Endothelial cell of umbilical vein (primary cell): ENCODE results near the gene OPCML. TPM values are rescaled to one million over a fixed set of nuclear protein-coding genes. Genes with fewer than 3 reads are reported as not detected.

Experiments
- BruUV-seq: library from RNA; stranded (reverse); fragments of 400-500 nt; replicated peaks from 2 replicates; lab custom pipeline; 2021; lab: Mats Ljungman, UMichigan
- CTCF ChIA-PET: fragments of 300-600, 350-600 bp; sonication (Branson Sonifier 250); formaldehyde crosslinking; loops from one replicate; lab custom pipeline; 2021; ENCODE audit warnings: antibody characterized with exemption, inconsistent platforms; lab: Charles Lee
- POLR2A ChIA-PET: fragments of 300-600, 350-600 bp; sonication (Branson Sonifier 250); formaldehyde crosslinking; loops from one replicate; lab custom pipeline; 2021; ENCODE audit warnings: antibody characterized with exemption, inconsistent platforms; lab: Charles Lee
- DNase-seq: peaks from one replicate; pipeline ENCODE4 v3.0.0-alpha.2; 2011; ENCODE audit warnings: low read depth, low spot score
- FAIRE-seq: peaks from 2 replicates; lab custom pipeline; 2011; peaks lifted over from hg19 to GRCh38; lab: Jason Lieb, UNC
- H2AFZ ChIP-seq: 2 replicates; pipeline ENCODE4 v1.6.0; 2012; ENCODE audit warnings: low read depth, low read length, control low read depth, inconsistent platforms
- H3K27ac ChIP-seq: 2 replicates; pipeline ENCODE4 v1.5.1; 2011; ENCODE audit warnings: low read depth, mild to moderate bottlenecking, control low read depth, low read length, moderate library complexity; ENCODE audit not compliant: insufficient read depth
- H3K27me3 ChIP-seq, 2 experiments: 2 replicates each; pipeline versions ENCODE4 v1.6.0 to v1.6.1; 2011; ENCODE audit warnings: low read length in 2 of 2, mixed read lengths in 1 of 2; ENCODE audit not compliant: control insufficient read depth in 2 of 2, insufficient read depth in 2 of 2
- H3K36me3 ChIP-seq, 2 experiments: 2 replicates in 1 of 2; 3 replicates in 1 of 2; pipeline ENCODE4 v1.5.1; 2011; ENCODE audit warnings: low read length in 2 of 2, mild to moderate bottlenecking in 1 of 2, moderate library complexity in 1 of 2; ENCODE audit not compliant: control insufficient read depth in 2 of 2, insufficient read depth in 2 of 2; ENCODE audit errors: extremely low read depth in 1 of 2
- H3K4me1 ChIP-seq: 3 replicates; pipeline ENCODE4 v1.5.1; 2011; ENCODE audit warnings: mild to moderate bottlenecking, low read length; ENCODE audit not compliant: control insufficient read depth, insufficient read depth; ENCODE audit errors: extremely low read depth
- H3K4me2 ChIP-seq: 2 replicates; pipeline ENCODE4 v1.6.1; 2011; ENCODE audit warnings: low read length, control low read depth, mixed read lengths; ENCODE audit not compliant: insufficient read depth
- H3K4me3 ChIP-seq, 3 experiments: fragments of 200-600 bp in 1 of 3; sonication (generic), shearing (Covaris generic) in 1 of 3; replicated peaks in 1 of 3; 2 replicates each; pipeline ENCODE4 v1.5.1; 2011 to 2016; ENCODE audit warnings: control low read depth in 3 of 3, low read length in 3 of 3, mild to moderate bottlenecking in 2 of 3, inconsistent platforms in 1 of 3, low read depth in 1 of 3, moderate library complexity in 1 of 3; ENCODE audit not compliant: insufficient read depth in 1 of 3
- H3K79me2 ChIP-seq: 2 replicates; pipeline ENCODE4 v1.6.0; 2012; ENCODE audit warnings: low read length, inconsistent platforms; ENCODE audit not compliant: control insufficient read depth, insufficient read depth
- H3K9ac ChIP-seq: replicated peaks from 2 replicates; pipeline ENCODE3; 2011; ENCODE audit warnings: low read length, control low read depth; ENCODE audit not compliant: insufficient read depth; ENCODE audit errors: extremely low read depth
- H3K9me1 ChIP-seq: replicated peaks from 3 replicates; pipeline ENCODE4 v1.6.0; 2011; ENCODE audit warnings: mild to moderate bottlenecking, low read length; ENCODE audit not compliant: control insufficient read depth, insufficient read depth; ENCODE audit errors: extremely low read depth
- H3K9me3 ChIP-seq: replicated peaks from 2 replicates; pipeline ENCODE4 v1.5.1; 2012; ENCODE audit warnings: low read length, inconsistent platforms; ENCODE audit not compliant: control insufficient read depth, insufficient read depth
- H4K20me1 ChIP-seq: replicated peaks from 2 replicates; pipeline ENCODE3; 2011; ENCODE audit warnings: mild to moderate bottlenecking, low read length; ENCODE audit not compliant: control insufficient read depth, insufficient read depth; ENCODE audit errors: extremely low read depth
- CTCF ChIP-seq, 2 donors: IDR thresholded peaks; 1 replicate in 1 of 2; 2 replicates in 1 of 2; pipeline ENCODE4 v1.5.1; 2011; ENCODE audit warnings: low read length in 2 of 2, mild to moderate bottlenecking in 2 of 2, moderate library complexity in 2 of 2, control low read depth in 1 of 2, inconsistent platforms in 1 of 2, low read depth in 1 of 2; ENCODE audit not compliant: insufficient read depth in 1 of 2; ENCODE audit errors: extremely low read depth in 1 of 2
- EZH2 ChIP-seq: IDR thresholded peaks from 2 replicates; pipeline ENCODE4 v1.6.1; 2012; ENCODE audit warnings: borderline replicate concordance, low read depth, mild to moderate bottlenecking, moderate library complexity, low read length, inconsistent platforms; ENCODE audit not compliant: severe bottlenecking
- FOS ChIP-seq: IDR thresholded peaks from 2 replicates; pipeline ENCODE4 v1.6.1; 2011; ENCODE audit warnings: mild to moderate bottlenecking, low read length, moderate library complexity, borderline replicate concordance; ENCODE audit not compliant: insufficient read depth
- GATA2 ChIP-seq: IDR thresholded peaks from 2 replicates; pipeline ENCODE4 v1.7.0; 2011; ENCODE audit warnings: low read depth, mild to moderate bottlenecking, moderate library complexity, mixed read lengths, low read length; ENCODE audit not compliant: insufficient read length, insufficient read depth
- JUN ChIP-seq: IDR thresholded peaks from 2 replicates; pipeline ENCODE4 v1.6.1; 2011; ENCODE audit warnings: borderline replicate concordance, low read depth; ENCODE audit not compliant: insufficient read length, insufficient read depth
- MAX ChIP-seq: IDR thresholded peaks from 2 replicates; pipeline ENCODE4 v1.6.1; 2011; ENCODE audit not compliant: insufficient read depth, insufficient read length
- MYC ChIP-seq: IDR thresholded peaks from one replicate; pipeline ENCODE4 v1.6.1; 2011; ENCODE audit warnings: mild to moderate bottlenecking, low read depth, low read length
- POLR2A ChIP-seq: IDR thresholded peaks from 2 replicates; pipeline ENCODE4 v1.6.1; 2012; ENCODE audit warnings: low read depth, mild to moderate bottlenecking, control low read depth, low read length
- POLR2AphosphoS5 ChIP-seq: IDR thresholded peaks from 2 replicates; pipeline ENCODE4 v1.6.1; 2012; ENCODE audit warnings: low read depth, mild to moderate bottlenecking, control low read depth, low read length, moderate library complexity; ENCODE audit not compliant: insufficient read depth
- dilution Hi-C: fragments of 300-500 bp; cut with MboI; formaldehyde crosslinking; loops from one replicate; pipeline ENCODE4 v1.15.0; 2019; ENCODE audit warnings: low sequenced_read_pairs; ENCODE audit not compliant: extremely low pct_ligation_motif_present
- intact Hi-C: fragments of 100-400 bp; cut with micrococcal nuclease; formaldehyde crosslinking; loops from one replicate; pipeline ENCODE4 v1.10.0; 2022
- polyA plus RNA-seq, 4 experiments: library from polyadenylated mRNA; depleted of rRNA in 3 of 4; stranded (reverse) in 3 of 4; unstranded in 1 of 4; fragments of >200 nt; gene quantifications; 2 replicates each; pipeline versions ENCODE4 v1.2.1 to v1.2.3, GENCODE V29; 2011 to 2012; ENCODE audit warnings: missing spikeins in 1 of 4
- total RNA-seq: library from RNA; stranded (reverse); gene quantifications from 2 replicates; pipeline ENCODE4 v1.2.3, GENCODE V29; 2021

OPCML gene
- total and polyA plus RNA-seq, 2 donors (not counting 3 experiments of a cell fraction or from before 2014, with no cell fraction given) = not detected

GRCh38 chr11:133156986-133157745 lies 375.1 kb downstream of the OPCML start:
- CTCF ChIA-PET = no interaction called here
- Histone ChIP-seq H3K9me3 (no peaks in the 10 kb centered on the region), H2AFZ (no peak overlapping the region), H3K27ac (no peak overlapping the region), H3K4me3 (no peak overlapping the region), H4K20me1 (no peaks in the 10 kb centered on the region), H3K27me3 (no peaks in the 10 kb centered on the region), H3K79me2 (no peaks in the 10 kb centered on the region), H3K9me1 (no peaks in the 10 kb centered on the region), H3K4me1 (no peaks in the 10 kb centered on the region), H3K36me3 (no peaks in the 10 kb centered on the region), H3K4me2 (no peak overlapping the region), H3K9ac (no peak overlapping the region)
- no peak for FAIRE-seq
- POLR2A ChIA-PET = no interaction called here
- no peak for DNase-seq
- TF ChIP-seq EZH2 (no peak), CTCF (IDR thresholded peaks at IDR 0.05; ENCODE audit: extremely low read depth in 1 of 2, insufficient read depth in 1 of 2, low read depth in 1 of 2, low read length in 2 of 2) (no peak), FOS (no peak), MYC (no peak), MAX (no peak), GATA2 (no peak), JUN (no peak), POLR2A (no peak), POLR2AphosphoS5 (no peak)
- intact Hi-C loops = no loop called here
- dilution Hi-C loops = no loop called here
- BruUV-seq = no TSS peak
